NCI-H446 (cell line): Measurements from ENCODE around the gene BAIAP2L1.

Experiments
- DNase-seq, 2 experiments: peaks; one replicate each; lab custom pipeline; 2025; lab: John Stamatoyannopoulos, UW

The BAIAP2L1 gene

GRCh38 chr7:98278936-98279335, 122.0 kb downstream of the BAIAP2L1 start:
- no peak for DNase-seq

- no peak for DNase-seq
Measured at GRCh38 chr7:98278408-98278807, 122.5 kb downstream of the BAIAP2L1 start.

GRCh38 chr7:98276241-98276761, 124.6 kb downstream of the BAIAP2L1 start:
- no peak for DNase-seq

GRCh38 chr7:98267303-98267702, 133.6 kb downstream of the BAIAP2L1 start:
- no peak for DNase-seq

- DNase-seq = no peak
Measured at GRCh38 chr7:98266840-98267239, 134.1 kb downstream of the BAIAP2L1 start.

- DNase-seq = no peak
Measured at GRCh38 chr7:98265841-98266271, 135.0 kb downstream of the BAIAP2L1 start.

- DNase-seq = no peak
Measured at GRCh38 chr7:98257701-98258100, 143.2 kb downstream of the BAIAP2L1 start.

GRCh38 chr7:98256431-98256830, 144.5 kb downstream of the BAIAP2L1 start:
- no peak for DNase-seq

GRCh38 chr7:98254951-98255610, 145.8 kb downstream of the BAIAP2L1 start:
- no peak for DNase-seq

GRCh38 chr7:98254516-98254915, 146.4 kb downstream of the BAIAP2L1 start:
- DNase-seq = no peak

GRCh38 chr7:98252425-98253054, 148.3 kb downstream of the BAIAP2L1 start:
- no peak for DNase-seq

GRCh38 chr7:98251601-98252424, 149.1 kb downstream of the BAIAP2L1 start, which contains the start of gene TECPR1:
TECPR1 (minus strand) TSS chr7:98252232; CDS start chr7:98246146, 6,086 bp downstream.
- DNase-seq = peak; percentile 43 to 87

- DNase-seq = no peak
Measured at GRCh38 chr7:98251231-98251600, 149.7 kb downstream of the BAIAP2L1 start.

GRCh38 chr7:98250789-98251188, 150.1 kb downstream of the BAIAP2L1 start:
- DNase-seq = no peak

GRCh38 chr7:98249106-98249505, 151.8 kb downstream of the BAIAP2L1 start:
- DNase-seq = no peak

GRCh38 chr7:98248156-98248555, 152.7 kb downstream of the BAIAP2L1 start:
- no peak for DNase-seq

- DNase-seq = no peak
Measured at GRCh38 chr7:98244871-98245270, 156.0 kb downstream of the BAIAP2L1 start.

GRCh38 chr7:98242934-98243333, 158.0 kb downstream of the BAIAP2L1 start:
- no peak for DNase-seq

- DNase-seq = no peak
Measured at GRCh38 chr7:98242342-98242741, 158.5 kb downstream of the BAIAP2L1 start.

GRCh38 chr7:98241674-98242241, 159.1 kb downstream of the BAIAP2L1 start:
- DNase-seq = no peak
